Measurements from ENCODE around the gene MACF1.
"Not testable (repeated sequence)": the region's sequence is repeated elsewhere in the genome, so short reads cannot be mapped to it uniquely, and the experiment has no call there.

MACF1 gene, protein sequence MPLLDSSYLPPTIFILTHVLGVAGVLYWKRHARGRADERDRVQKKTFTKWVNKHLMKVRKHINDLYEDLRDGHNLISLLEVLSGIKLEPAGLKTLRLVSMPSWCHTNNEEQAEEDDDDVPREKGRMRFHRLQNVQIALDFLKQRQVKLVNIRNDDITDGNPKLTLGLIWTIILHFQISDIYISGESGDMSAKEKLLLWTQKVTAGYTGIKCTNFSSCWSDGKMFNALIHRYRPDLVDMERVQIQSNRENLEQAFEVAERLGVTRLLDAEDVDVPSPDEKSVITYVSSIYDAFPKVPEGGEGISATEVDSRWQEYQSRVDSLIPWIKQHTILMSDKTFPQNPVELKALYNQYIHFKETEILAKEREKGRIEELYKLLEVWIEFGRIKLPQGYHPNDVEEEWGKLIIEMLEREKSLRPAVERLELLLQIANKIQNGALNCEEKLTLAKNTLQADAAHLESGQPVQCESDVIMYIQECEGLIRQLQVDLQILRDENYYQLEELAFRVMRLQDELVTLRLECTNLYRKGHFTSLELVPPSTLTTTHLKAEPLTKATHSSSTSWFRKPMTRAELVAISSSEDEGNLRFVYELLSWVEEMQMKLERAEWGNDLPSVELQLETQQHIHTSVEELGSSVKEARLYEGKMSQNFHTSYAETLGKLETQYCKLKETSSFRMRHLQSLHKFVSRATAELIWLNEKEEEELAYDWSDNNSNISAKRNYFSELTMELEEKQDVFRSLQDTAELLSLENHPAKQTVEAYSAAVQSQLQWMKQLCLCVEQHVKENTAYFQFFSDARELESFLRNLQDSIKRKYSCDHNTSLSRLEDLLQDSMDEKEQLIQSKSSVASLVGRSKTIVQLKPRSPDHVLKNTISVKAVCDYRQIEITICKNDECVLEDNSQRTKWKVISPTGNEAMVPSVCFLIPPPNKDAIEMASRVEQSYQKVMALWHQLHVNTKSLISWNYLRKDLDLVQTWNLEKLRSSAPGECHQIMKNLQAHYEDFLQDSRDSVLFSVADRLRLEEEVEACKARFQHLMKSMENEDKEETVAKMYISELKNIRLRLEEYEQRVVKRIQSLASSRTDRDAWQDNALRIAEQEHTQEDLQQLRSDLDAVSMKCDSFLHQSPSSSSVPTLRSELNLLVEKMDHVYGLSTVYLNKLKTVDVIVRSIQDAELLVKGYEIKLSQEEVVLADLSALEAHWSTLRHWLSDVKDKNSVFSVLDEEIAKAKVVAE (N-terminal part only)

DNA sequence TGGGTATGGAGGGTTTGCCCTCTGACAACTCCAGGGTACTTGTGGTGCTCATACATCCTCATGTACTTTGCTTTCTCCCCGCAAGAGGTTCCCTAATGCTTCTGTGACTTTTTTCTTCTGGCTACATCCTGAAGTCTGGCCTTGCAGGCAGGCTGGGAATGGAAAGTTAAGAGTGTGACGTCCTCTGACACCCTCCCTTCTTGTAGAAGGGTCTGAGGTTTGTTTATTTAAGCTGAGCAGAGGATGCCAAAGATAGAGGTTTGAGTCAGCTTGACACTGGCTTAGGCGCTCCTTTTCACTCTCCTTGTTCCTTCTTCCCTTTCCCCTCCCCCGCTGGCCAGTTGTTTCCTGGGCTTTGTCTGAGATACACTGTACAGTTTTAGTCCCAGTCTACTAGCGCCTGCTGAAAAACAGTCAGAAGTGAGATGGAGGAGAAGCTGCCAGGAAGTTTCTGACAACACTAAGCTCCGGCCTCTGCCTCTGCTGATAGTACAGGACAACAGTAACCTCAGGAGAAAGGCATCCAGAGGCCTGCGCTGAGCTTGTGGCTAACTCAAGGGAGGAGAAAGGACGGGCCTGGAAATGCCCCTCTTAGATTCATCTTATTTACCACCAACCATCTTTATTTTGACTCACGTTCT is at the start of gene MACF1:
Gene MACF1 (plus strand): TSS at position 255 of the 641 bp plus-strand sequence. CDS start 328 bp downstream, at position 583.
- DNase-seq, result peak; percentile 67

DNA sequence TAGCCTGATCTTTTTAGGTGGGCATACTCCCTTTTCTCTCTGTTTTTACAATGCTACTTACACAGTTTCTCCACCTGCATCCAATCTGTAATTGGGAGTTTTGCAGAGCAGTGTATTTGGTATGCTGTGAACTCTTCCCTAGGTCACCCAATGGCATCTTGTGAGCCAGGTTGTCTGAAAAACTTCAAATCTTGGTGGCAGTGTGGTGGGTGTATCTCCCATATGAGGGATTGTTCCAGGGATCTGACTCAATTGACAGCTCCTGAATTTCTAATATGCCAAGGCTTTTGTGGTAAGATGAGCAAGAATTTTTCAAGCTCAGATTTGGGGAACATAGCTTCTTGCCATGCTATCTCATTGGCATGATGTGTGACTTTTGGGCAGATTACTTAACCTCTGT is 47.2 kb upstream of the MACF1 start:
- DNase-seq, result no peak

DNA sequence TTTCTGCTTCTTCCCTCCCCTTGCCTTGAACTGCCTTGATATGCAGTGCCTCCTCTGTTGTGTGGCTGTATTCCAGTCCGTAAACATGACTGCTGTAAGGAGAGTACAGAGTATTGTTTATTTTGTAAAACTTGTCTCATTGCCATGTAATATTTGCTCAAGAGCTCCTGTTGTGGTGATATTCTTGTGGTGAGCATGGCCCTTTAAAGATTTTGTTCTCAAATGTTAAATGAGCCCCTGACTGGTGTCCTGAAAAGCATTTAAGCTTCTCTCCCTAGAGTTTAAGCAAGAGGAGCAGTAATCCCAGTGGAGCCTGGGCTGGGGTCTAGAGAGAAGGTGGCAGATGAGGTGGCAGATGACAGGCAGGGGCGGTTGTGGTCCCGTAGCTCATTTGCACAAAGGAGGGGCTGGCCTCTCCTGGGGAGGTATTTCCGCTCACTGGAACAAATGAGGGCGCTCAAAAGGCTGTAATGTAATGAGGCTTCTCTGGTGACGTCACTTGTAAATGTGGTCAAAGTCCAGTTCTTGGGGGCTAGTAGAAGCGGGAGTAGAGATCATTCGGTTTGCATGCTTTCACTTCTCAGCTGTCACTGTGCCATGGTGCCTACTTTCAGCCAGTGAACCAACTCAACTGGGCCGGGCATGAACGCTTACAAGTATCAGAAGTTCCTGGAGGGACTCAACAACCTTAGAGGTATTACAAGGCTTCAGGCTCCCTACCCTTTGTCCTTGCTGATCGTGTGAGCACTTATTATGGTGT is 46.0 kb upstream of the MACF1 start:
- DNase-seq, result no peak

DNA sequence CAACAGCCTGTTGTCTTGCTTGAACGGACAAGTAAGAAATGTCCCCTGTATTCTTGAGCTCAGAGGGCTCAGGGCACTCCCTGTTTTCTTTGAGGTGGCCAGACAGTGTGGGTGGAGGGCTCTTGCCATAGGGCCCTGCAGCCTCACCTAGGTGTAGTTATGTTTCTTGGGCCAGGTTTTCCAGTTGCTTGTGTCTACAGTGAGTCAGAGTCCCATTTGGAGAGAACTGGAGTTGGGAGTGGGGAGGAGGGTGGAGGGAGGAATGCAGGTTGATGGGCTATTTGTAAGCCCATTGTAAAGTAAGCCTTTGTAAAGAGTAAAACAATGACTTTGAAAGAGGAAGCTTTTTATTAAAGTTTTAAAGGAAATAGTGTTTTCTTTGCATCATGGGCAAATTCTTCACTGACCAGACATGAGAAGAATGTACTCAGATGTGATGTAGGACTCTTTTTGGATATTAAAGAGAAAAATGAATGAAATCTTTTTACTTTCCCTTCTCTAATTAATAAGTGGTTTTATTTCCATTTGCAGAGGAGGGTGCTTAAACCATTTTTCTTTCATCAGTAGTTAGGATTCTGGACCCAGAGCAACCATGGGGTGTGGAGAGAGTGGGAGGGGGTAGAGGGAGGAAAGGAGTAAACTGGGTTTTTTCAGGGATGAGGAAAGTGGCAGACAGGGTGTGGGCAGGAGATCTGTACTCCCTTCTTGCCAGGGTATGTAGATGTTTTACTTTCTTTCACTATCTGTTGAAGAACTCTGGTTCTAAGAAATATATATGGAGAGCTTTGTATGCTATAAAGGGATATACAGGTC is 45.1 kb upstream of the MACF1 start:
- no peak for DNase-seq

DNA sequence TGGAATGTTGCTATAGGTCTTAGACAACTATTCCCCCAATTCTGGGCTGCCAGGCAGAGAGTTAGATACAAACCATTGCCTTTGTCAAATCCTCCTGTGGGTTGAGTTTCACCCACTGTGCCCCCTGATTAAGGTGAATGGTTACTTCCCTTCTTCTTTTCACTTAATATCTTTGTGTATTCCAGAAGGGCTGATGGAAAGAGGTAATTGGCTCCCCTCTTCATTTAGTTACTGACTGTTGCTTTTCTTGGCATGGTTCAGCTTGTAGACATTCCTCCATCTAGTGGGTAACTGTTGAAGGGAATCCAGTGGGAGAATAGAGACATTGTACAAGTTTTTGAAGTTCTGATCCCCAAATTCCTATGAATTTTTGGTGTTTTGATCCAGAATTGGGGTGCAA is 43.8 kb upstream of the MACF1 start:
- no peak for DNase-seq

DNA sequence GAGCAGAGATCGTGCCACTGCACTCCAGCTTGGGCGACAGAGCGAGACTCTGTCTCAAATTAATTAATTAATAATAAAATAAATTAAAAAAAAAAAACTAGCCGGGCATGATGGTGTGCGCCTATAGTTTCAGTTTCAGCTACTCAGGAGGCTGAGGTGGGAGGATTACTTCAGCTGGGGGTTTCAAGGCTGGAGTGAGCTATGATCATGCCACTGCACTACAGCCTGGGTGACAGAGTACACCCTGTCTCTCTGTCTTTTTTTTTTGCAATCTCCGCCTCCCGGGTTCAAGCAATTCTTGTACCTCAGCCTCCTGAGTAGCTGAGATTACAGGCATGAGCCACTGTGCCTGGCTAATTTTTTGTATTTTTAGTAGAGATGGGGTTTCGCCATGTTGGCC is 42.7 kb upstream of the MACF1 start:
- DNase-seq, result not testable (repeated sequence)

DNA sequence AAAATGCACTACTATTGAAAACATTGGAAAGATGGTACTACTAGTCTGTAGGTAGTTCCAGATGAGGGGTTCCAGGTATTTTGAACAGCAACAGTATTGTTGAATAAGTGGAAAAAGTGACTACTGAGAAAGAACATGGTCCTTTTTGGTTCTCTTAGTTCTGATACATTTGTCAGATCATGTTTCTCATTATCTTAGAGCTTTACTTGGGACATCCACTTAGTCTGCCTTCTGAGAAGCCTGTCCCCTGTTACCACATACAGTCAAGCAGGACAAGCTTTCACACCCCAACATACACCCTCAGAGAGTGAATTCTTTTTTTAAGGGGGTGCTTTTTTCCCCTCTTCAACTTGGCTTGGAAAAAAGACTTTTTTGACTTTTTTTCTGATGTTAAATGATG is 41.0 kb upstream of the MACF1 start:
- DNase-seq, result no peak

DNA sequence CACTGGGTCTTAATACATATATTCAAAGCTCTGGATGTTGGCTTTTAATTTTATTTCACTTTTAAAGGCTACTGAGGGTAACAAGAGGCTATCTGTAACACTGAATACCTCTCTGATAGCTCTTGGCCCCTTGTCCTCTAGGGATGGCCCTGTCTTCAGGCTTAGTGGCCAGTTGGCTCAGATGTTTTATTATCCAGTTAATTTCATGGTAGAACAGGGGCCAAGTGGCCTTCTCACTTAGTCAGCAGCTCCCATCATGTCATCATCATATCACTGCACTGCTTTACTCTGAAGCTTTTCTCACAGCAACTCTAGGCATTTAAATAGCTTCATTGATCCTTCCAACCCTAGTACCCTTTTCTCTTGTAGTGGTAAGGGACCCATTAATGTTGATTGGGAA is 40.2 kb upstream of the MACF1 start:
- DNase-seq, result no peak

DNA sequence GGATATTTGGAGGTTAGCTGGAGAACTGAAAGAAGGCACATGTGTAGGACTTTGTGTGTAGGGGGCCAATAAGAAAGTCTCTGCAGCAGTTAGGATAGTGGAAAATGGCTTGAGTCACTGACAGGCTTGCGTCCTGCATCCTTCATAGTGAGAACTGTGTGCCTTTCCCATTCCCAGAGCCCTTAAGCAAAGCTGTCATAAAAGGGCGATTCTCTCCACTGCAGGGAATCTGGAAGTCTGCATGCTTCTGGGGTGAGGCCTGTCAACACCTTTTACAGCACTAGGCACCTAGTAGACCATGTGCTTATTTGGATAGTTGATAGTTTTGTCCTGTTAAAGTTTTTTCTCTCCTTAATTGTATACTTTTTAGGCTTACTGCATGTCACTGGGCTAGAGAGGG is 39.4 kb upstream of the MACF1 start:
- DNase-seq, result no peak

DNA sequence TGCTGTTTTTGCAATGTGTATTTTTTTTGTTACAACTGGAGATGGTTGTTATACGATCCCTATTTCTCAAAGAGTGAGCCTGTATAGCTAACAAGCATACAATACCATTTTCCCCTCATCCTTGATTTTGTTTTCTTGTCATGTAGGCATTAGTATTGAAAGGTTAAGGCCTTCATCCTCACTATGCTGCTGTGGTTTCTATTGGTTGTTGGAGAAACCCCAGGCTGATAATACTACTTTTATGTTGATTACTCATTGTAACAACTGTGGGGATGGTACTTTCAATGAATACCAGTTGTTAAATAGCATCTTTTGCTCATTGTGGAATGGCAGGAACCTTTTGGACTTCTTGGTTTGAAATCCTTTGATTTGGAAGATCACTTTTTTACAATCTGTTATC is 39.0 kb upstream of the MACF1 start:
- no peak for DNase-seq

DNA sequence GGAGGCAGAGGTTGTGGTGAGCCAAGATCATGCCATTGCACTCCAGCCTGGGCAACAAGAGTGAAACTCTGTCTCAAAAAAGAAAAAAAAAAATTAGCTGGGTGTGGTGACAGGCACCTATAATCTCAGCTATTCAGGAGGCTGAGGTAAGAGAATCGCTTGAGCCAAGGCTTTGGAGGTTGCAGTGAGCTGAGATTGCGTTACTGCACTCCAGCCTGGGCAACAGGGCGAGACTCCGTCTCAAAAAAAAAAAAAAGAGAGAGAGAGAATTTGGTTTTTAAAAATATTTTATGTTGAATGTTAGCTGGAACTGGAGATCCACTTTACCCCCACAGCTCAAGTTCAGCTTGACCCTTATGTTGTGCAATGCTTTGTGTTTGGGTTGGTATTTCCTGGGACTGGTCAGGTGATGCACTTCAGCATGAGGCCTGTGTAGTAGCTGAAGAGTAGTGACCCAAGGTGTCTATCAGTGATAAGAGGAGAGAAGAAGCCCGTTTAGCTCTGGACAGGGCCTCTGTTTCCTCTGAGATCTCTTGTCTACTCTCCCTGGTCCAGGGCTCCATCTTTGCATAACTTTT is 36.8 kb upstream of the MACF1 start:
- DNase-seq, result peak; percentile 89

DNA sequence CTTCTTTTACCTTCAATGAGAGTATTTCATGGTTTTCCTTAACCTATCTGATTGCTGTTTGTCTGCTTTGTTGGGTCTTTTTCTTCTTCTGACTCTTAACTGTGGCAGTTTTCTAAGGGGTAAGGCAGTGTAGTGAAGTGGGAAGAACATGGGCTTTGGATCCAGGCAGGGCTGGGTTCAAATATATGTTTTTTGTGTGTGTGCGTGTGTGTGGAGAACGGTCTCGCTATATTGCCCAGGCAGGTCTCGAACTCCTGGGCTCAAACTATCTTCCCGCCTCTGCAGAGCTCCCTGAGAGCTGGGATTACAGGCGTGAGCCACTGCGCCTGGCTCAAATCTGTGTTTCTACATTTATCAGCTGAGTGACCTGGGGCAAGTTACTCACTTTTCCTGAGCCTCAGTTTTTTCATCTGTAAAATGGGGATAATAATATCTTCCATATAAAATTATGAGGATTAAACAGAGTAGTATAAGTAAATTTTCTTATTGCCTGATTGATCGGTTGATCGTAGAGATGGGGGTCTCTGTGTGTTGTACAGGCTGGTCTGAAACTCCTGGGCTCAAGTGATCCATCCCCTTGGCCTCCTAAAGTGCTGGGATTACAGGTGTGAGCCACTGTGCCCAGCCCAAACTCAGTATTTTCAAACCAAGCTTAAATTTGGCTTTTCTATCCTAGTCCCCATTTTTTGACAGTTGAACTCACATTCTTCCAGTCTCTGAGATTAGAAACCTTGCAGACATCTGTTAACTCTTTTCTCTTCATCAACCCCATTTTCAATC is 36.0 kb upstream of the MACF1 start:
- no peak for DNase-seq

DNA sequence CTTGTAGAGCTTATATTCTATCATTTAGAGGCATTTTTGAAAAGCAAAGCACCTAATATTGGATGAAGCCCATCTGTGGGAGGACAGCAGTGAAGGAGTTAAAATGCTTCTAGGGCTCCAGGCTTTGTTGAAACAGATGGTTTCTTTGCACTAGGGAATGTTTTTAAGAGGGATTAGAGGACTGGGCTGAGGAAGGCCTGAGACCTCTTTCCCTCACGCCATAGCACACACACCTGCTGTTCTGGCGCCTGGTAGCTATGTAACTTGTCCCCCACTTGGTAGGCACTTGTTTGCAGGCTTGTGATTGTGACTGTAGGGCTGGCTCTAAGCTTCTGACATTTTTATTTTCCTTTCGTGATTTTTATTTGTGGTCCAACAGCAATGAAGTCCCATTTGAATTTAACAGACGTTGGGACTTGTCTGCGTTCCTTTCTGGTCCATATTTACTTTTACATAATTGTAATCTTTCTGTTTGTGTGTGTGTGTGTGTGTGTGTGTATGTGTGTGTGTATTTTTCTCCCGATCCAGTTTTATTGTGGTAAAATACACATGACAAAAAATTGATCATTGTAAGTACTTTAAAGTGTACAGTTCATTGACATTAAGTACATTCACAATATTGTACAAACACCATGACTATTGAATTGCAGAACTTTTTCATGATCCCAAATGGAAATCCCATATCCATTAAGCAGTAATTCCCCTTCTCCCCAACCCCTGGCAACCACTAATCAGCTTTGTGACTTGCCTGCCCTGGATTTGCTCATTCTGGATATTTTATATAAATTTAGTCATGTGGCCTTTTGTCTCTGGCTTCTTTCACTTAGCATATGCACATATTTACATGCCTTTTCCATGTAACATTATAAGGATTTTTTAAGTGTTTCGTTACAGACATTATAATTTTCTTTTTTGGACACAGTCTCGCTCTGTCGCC is 33.5 kb upstream of the MACF1 start:
- DNase-seq, result no peak

DNA sequence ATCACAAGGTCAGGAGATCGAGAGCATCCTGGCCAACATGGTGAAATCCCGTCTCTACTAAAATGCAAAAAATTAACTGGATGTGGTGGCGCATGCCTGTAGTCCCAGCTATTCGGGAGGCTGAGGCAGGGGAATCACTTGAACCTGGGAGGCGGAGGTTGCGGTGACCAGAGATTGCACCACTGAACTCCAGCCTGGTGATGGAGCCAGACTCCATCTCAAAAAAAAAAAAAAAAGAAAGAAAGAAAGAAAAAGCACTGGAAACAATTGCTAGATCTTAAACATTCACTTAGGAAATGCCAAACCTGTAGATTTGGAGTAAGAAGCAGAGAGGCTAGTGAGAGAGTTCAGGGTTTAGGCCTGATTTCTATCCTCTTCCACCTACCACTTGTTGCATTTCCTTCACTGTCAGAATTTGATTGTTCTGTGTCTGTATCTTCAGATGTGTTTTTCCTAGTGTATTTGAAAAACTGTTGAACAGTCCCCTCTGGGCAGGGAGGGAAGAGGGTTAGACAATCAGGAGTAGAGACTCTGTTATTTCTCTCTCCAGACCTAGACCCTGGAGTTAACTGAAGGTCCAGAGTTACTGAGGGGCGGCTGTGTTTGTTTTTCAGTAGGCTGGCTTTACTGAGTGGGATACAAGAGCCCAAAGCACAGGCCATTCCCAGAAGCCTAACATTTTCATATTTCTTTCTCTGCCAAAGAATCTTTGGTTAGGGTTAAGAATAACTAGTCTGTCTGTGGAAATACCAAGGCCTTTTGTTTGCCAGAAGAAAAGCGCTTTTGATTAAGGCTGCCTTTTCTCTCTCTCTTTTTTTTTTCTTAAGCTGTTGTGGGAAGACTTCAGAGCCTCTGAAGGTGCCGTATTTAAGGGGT is 31.1 kb upstream of the MACF1 start:
- DNase-seq, result no peak

DNA sequence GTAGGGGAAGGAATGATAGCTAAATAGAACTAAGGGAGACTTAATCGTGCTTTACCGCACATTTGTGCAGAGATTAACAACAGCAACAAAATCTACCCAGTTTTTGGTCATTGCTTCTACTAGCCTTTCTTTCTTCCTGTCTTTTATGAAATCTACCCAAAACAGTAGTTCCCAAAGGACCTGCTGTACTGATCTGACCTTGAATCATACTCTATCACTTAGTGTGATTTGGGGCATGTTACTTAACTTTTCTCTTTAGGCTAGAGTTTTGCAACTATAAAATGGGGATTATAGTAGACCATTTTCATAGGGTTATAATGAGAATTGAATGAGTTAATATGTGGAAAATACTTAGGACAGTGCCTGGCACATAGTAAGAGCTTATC is 30.5 kb upstream of the MACF1 start:
- DNase-seq, result no peak

DNA sequence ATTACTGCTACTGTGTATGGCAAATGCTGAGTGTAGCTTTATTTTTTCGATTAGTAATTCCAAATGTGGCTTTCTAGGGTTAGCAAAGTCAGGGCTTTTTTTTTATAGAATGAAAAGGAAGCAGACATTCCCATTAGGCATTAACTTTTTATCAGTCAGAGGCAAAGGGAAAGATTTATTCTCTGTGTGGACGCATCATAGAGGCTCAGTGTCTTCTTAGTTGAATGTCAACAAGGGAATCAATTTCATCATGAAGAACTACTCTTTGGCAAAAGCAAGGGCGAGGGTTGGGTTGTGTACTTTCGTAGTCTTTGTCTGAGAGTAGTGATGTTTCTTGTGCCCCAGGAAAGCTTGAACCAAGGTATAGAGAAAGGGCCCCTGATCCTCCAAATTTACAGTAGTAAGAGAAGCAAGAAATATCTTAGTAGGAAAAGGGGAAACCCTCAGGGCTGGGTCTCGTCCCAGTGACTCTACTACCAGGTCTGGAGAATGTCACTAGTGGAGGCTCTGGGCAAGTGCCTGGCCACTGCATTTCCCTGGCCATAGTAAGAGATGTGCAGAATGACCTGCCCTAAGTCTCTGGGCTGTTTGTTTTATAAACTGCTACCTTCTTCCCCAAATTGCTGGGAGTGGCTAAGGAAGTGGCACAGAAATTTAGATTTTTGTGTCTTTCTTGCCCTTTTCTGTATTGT is 30.0 kb upstream of the MACF1 start:
- no peak for DNase-seq

DNA sequence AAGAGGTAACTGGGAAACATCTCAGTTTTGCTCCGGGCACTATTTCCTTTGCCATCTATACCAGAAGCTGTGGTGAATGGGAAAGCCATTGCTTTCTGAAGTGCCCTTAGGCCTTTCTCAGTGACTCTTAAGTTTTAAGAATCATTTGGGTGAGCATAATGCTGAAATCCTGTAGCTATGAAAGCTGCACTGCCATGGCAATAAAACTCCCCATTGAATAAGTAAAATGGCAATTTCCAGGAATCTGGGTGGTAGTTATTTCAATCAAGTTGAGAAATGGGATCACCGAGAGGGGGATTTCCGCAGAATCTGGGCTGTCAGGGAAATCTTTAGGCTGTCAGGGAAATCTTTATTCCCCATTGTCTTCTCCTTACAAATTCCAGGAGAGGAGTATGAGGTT is 26.8 kb upstream of the MACF1 start:
- no peak for DNase-seq
